Hepatocyte (in vitro differentiated cells): ENCODE measurements around the gene CACNA1B. TPM values are rescaled to one million over a fixed set of nuclear protein-coding genes. Genes with fewer than 3 reads are reported as not detected.

Experiments used
- DNase-seq: peaks from one replicate; pipeline ENCODE4 v3.0.0-alpha.2; 2016; ENCODE audit warnings: low spot score
- H2AFZ ChIP-seq: fragments of 200-600 bp; sonication (generic); 2 replicates; pipeline ENCODE4 v1.6.0; 2016; ENCODE audit warnings: antibody characterized with exemption, mild to moderate bottlenecking
- H3K27ac ChIP-seq: fragments of 200-600 bp; sonication (generic); 2 replicates; pipeline ENCODE4 v1.5.1; 2016; ENCODE audit warnings: mild to moderate bottlenecking
- H3K27me3 ChIP-seq: fragments of 200-600 bp; sonication (generic); 2 replicates; pipeline ENCODE4 v1.6.1; 2016
- H3K36me3 ChIP-seq: fragments of 200-600 bp; sonication (generic); replicated peaks from 2 replicates; pipeline ENCODE4 v1.5.1; 2016; ENCODE audit warnings: low read depth; ENCODE audit not compliant: insufficient read depth
- H3K4me1 ChIP-seq: fragments of 200-600 bp; sonication (generic); 2 replicates; pipeline ENCODE4 v1.5.1; 2016; ENCODE audit warnings: mild to moderate bottlenecking, moderate library complexity; ENCODE audit not compliant: insufficient read depth
- H3K4me2 ChIP-seq: fragments of 200-600 bp; sonication (generic); 2 replicates; pipeline ENCODE4 v1.6.0; 2016
- H3K4me3 ChIP-seq: fragments of 200-600 bp; sonication (generic); 2 replicates; pipeline ENCODE4 v1.5.1; 2016; ENCODE audit warnings: mild to moderate bottlenecking
- H3K79me2 ChIP-seq: fragments of 200-600 bp; sonication (generic); 2 replicates; pipeline ENCODE4 v1.6.0; 2017; ENCODE audit warnings: mild to moderate bottlenecking
- H3K9me2 ChIP-seq: fragments of 200-600 bp; sonication (generic); replicated peaks from 2 replicates; pipeline ENCODE4 v1.6.0; 2017; ENCODE audit warnings: mild to moderate bottlenecking; ENCODE audit not compliant: insufficient read depth
- H3K9me3 ChIP-seq: fragments of 200-600 bp; sonication (generic); 2 replicates; pipeline ENCODE4 v1.5.1; 2016; ENCODE audit warnings: low read depth, mild to moderate bottlenecking
- H4K20me1 ChIP-seq: fragments of 200-600 bp; sonication (generic); 2 replicates; pipeline ENCODE4 v1.6.0; 2016; ENCODE audit warnings: mild to moderate bottlenecking; ENCODE audit not compliant: insufficient read depth, poor library complexity, severe bottlenecking
- EZH2 ChIP-seq: fragments of 200-600 bp; sonication (generic); IDR thresholded peaks from 2 replicates; pipeline ENCODE4 v1.6.1; 2016; ENCODE audit warnings: antibody characterized with exemption, mild to moderate bottlenecking, borderline replicate concordance
- EZH2phosphoT487 ChIP-seq: fragments of 200-600 bp; sonication (generic); IDR thresholded peaks from one replicate; pipeline ENCODE4 v1.6.1; 2018; ENCODE audit warnings: antibody characterized with exemption, mild to moderate bottlenecking, low read depth, moderate library complexity; ENCODE audit not compliant: unreplicated experiment, severe bottlenecking
- WGBS: methylation state at CpG from one replicate; pipeline ENCODE4 v1.1.6; 2016; ENCODE audit warnings: low lambda C conversion rate; ENCODE audit errors: missing lambda C conversion rate; 5-methylcytosine and 5-hydroxymethylcytosine counted together
- polyA plus RNA-seq: library from polyadenylated mRNA; unstranded; fragments of >200 nt; fragmentation: Nextera tagmentation; extraction: Ambion mirVana; gene quantifications from 2 replicates; pipeline ENCODE4 v1.2.1, GENCODE V29; 2016
- total RNA-seq: library from RNA; depleted of rRNA; stranded (reverse); fragments of >200 nt; gene quantifications from 2 replicates; pipeline ENCODE4 v1.2.3, GENCODE V29; 2014
- TF ChIP-seq, protein P1 (sequence below): fragments of 200-600 bp; sonication (generic); IDR thresholded peaks from 2 replicates; pipeline ENCODE4 v1.5.1; 2016; ENCODE audit warnings: antibody characterized with exemption, mild to moderate bottlenecking; ENCODE audit not compliant: poor library complexity

CACNA1B gene
- total and polyA plus RNA-seq, 2 experiments from 2014 or later: 0.30 to 0.39 TPM

DNA sequence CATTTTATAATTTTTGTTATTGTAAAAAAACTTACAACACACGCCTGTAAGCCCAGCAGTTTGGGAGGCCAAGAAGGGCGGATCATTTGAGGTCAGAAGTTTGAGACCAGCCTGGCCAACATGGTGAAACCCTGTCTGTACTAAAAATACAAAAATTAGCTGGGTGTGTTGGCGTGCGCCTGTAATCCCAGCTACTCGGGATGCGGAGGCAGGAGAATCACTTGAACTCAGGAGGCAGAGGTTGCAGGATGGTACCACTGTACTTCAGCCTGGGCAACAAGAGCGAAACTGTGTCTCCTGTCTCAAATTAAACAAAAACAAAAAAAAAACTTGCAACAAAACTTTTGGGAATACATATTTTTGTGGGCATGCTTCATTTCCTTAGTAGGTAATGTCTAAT lies 164.6 kb downstream of the CACNA1B start:
- WGBS: 93% methylated on average over 7 of the region's 7 CpGs
- H3K27me3 ChIP-seq: no peaks in the 10 kb centered on the region
- DNase-seq: no peak

DNA sequence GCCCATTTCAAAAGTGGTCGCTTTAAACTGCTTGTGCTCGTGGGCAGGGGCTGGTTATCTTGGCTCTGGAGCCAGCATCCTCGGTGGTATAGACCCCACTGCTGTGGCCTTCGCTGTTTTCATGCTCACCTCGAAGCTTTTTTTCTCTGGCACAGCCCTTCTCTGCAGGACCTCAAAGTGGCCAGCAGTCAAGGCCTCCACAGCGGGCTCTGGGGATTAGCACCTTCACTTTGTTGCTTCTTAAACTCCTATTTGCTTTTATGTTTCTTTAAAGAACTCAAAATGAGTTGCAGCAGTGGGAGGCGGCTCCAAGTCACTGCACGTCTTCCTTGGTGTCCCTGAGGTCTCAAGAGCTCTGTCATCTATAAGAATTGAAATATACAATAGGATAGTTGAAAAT lies 165.1 kb downstream of the CACNA1B start:
- Histone ChIP-seq H4K20me1 (no peaks in the 10 kb centered on the region), H3K9me3 (no peaks in the 10 kb centered on the region), H3K36me3 (no peaks in the 10 kb centered on the region), H2AFZ (no peak overlapping the region), H3K27me3 (no peaks in the 10 kb centered on the region), H3K79me2 (no peaks in the 10 kb centered on the region), H3K4me3 (no peak overlapping the region), H3K4me1 (no peaks in the 10 kb centered on the region), H3K27ac (no peak overlapping the region), H3K4me2 (no peak overlapping the region), H3K9me2 (no peaks in the 10 kb centered on the region)
- WGBS: 57% methylated on average over 8 of the region's 8 CpGs
- TF ChIP-seq EZH2phosphoT487 (no peak), EZH2 (no peak)
- TF ChIP-seq, protein P1, sequence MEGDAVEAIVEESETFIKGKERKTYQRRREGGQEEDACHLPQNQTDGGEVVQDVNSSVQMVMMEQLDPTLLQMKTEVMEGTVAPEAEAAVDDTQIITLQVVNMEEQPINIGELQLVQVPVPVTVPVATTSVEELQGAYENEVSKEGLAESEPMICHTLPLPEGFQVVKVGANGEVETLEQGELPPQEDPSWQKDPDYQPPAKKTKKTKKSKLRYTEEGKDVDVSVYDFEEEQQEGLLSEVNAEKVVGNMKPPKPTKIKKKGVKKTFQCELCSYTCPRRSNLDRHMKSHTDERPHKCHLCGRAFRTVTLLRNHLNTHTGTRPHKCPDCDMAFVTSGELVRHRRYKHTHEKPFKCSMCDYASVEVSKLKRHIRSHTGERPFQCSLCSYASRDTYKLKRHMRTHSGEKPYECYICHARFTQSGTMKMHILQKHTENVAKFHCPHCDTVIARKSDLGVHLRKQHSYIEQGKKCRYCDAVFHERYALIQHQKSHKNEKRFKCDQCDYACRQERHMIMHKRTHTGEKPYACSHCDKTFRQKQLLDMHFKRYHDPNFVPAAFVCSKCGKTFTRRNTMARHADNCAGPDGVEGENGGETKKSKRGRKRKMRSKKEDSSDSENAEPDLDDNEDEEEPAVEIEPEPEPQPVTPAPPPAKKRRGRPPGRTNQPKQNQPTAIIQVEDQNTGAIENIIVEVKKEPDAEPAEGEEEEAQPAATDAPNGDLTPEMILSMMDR: no peak
- DNase-seq: no peak

More for the DNA sequence above, 164.6 kb downstream of the CACNA1B start:
- Histone ChIP-seq H3K27ac (no peak overlapping the region), H3K9me3 (no peaks in the 10 kb centered on the region), H2AFZ (no peak overlapping the region), H3K79me2 (no peaks in the 10 kb centered on the region), H3K9me2 (no peaks in the 10 kb centered on the region), H3K4me2 (no peak overlapping the region), H3K4me3 (no peak overlapping the region), H3K36me3 (no peaks in the 10 kb centered on the region), H4K20me1 (no peaks in the 10 kb centered on the region), H3K4me1 (no peaks in the 10 kb centered on the region)
- no peak for TF ChIP-seq EZH2
- TF ChIP-seq, protein P1: no peak
- no peak for TF ChIP-seq EZH2phosphoT487

DNA sequence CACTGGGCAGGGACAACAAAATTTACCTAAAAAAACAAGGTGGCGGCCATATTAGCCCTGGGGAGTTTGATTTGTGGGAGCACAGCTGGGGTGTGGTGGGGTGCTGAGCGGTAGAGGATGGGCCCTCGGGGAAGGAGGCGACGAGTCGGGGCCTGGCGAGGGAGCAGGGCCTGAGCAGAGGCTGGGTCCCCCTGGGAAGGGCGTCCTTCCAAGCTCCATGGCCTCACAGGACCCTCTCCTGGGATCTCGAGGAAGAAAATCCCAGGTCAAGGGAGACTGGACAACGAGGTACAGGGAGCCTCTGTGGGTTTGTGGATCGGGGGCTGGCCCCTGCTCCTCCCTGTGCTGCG lies 165.5 kb downstream of the CACNA1B start:
- Histone ChIP-seq H3K4me1 (no peaks in the 10 kb centered on the region), H3K36me3 (no peaks in the 10 kb centered on the region)
- no peak for DNase-seq

More for the DNA sequence above, 165.5 kb downstream of the CACNA1B start:
- H3K9me3 ChIP-seq: no peaks in the 10 kb centered on the region
- 85% methylated on average over 11 of the region's 12 CpGs for WGBS
- H3K9me2 ChIP-seq: no peaks in the 10 kb centered on the region
- no peaks in the 10 kb centered on the region for H4K20me1 ChIP-seq
- H3K27me3 ChIP-seq: no peaks in the 10 kb centered on the region
- H2AFZ ChIP-seq: no peak overlapping the region
- no peak overlapping the region for H3K27ac ChIP-seq
- TF ChIP-seq EZH2phosphoT487 (no peak), EZH2 (no peak)
- TF ChIP-seq, protein P1: no peak
- no peak overlapping the region for H3K4me3 ChIP-seq
- H3K79me2 ChIP-seq: no peaks in the 10 kb centered on the region
- H3K4me2 ChIP-seq: no peak overlapping the region
